Cardiac fibroblast (primary cell): ENCODE measurements around the gene F10.

Experiments
- DNase-seq, 2 donors: peaks; one replicate each; pipeline versions ENCODE4 v3.0.0 to v3.0.0-alpha.2; 2010; ENCODE audit warnings: low read depth in 2 of 2
- H3K4me3 ChIP-seq, 2 donors: replicated peaks in 1 of 2; 1 replicate in 1 of 2; 2 replicates in 1 of 2; pipeline ENCODE4 v1.5.1; 2011; ENCODE audit warnings: low read depth in 2 of 2, low read length in 2 of 2, mild to moderate bottlenecking in 2 of 2, moderate library complexity in 1 of 2
- TF ChIP-seq, protein P1 (sequence below): IDR thresholded peaks from one replicate; pipeline ENCODE4 v1.5.1; 2011; ENCODE audit warnings: low read depth, mild to moderate bottlenecking, low read length, inconsistent platforms

Gene F10

DNA sequence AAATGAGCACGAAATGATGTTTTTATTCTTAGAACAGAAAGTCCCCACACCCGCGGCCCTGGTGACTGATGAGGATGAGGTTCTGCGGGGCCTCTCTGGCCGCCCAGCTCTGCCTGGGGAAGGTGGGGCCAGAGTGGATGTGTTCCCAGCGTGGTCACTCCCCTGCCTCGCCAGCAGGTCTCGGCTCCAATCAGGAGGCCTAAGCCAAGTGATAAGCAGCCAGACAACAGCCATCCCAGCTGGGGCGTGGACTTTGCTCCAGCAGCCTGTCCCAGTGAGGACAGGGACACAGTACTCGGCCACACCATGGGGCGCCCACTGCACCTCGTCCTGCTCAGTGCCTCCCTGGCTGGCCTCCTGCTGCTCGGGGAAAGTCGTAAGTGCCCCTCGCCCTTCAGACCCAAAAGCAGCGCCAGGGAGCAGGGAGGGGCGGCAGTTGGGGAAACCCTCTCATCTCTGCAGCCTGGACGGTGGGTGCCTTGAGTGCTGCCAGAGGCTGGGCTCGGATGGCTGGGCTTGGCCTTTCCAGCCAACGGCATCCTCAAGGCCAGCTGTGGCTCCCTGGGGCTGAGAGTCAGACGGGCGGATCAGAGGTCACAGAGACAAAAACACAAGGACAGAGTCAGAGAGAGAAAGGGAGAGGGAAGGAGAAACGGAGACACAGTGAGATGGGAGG is at the start of gene F10:
Gene F10, plus strand, starts transcription at position 250 of the 676 bp plus-strand sequence. Its CDS starts 57 bp downstream, at position 307.
- DNase-seq, result peak; percentile 65 to 78
- TF ChIP-seq, protein P1, sequence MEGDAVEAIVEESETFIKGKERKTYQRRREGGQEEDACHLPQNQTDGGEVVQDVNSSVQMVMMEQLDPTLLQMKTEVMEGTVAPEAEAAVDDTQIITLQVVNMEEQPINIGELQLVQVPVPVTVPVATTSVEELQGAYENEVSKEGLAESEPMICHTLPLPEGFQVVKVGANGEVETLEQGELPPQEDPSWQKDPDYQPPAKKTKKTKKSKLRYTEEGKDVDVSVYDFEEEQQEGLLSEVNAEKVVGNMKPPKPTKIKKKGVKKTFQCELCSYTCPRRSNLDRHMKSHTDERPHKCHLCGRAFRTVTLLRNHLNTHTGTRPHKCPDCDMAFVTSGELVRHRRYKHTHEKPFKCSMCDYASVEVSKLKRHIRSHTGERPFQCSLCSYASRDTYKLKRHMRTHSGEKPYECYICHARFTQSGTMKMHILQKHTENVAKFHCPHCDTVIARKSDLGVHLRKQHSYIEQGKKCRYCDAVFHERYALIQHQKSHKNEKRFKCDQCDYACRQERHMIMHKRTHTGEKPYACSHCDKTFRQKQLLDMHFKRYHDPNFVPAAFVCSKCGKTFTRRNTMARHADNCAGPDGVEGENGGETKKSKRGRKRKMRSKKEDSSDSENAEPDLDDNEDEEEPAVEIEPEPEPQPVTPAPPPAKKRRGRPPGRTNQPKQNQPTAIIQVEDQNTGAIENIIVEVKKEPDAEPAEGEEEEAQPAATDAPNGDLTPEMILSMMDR, result peak; percentile 5
- H3K4me3 ChIP-seq, result peak within 1 kb of the TSS; percentile 19 to 30

GRCh38 chr13:113073942-113074341 is 48.7 kb upstream of the F10 start:
- no peak for DNase-seq
- TF ChIP-seq, protein P1, result no peak

GRCh38 chr13:113074401-113074800 is 48.2 kb upstream of the F10 start:
- no peak overlapping the region for H3K4me3 ChIP-seq
- TF ChIP-seq, protein P1, result no peak
- no peak for DNase-seq

More at GRCh38 chr13:113073942-113074341, 48.7 kb upstream of the F10 start:
- H3K4me3 ChIP-seq, result no peak overlapping the region

GRCh38 chr13:113074876-113075275 is 47.7 kb upstream of the F10 start:
- DNase-seq, result no peak
- no peak overlapping the region for H3K4me3 ChIP-seq
- TF ChIP-seq, protein P1, result no peak

- TF ChIP-seq, protein P1, result no peak
- DNase-seq, result no peak
- no peak overlapping the region for H3K4me3 ChIP-seq
Measured at GRCh38 chr13:113075711-113076110, 46.9 kb upstream of the F10 start.

DNA sequence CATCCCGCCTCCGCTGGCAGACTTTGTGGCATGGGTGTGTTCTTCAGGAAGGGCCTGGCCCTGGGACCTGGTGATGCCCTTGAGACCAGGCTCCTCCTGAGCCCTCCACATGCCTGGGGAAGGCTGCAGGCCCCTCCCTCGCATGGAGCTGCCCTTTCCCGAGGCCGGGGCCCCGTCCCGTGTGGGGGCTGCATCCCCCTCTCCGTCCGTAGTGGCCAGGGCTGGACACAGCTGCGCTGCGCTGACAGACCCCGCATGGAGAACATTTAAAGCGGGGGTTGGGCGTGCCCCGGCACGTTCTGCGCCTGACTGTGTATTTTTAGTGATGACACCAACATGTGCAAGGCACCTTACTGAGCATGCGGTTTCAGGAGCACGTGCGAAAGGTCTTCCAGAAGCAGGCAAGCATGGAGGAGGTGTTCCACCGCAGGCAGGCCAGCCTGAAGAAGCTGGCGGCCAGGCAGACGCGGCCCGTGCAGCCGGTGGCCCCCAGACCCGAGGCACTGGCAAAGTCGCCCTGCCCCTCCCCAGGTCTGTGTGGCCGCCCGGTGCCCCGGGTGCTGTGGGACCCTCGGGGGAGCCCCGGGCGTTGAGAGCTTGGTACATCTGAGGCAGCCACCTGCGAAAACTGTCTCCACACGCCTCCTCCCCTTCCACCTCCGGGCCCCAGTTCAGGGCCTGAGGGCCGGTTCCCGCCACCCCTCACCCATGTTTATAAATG is 45.8 kb upstream of the F10 start:
- no peak overlapping the region for H3K4me3 ChIP-seq
- TF ChIP-seq, protein P1, result no peak
- DNase-seq, result no peak
